DND-41 (cell line): ENCODE measurements around the gene TUFT1.

Experiments
- EZH2 ChIP-seq: IDR thresholded peaks from 3 replicates; pipeline ENCODE4 v1.6.1; 2012; ENCODE audit warnings: borderline replicate concordance, low read depth, mild to moderate bottlenecking, moderate library complexity, low read length, inconsistent platforms; ENCODE audit not compliant: severe bottlenecking
- TF ChIP-seq, protein P1 (sequence below): IDR thresholded peaks from 2 replicates; pipeline ENCODE4 v1.5.1; 2012; ENCODE audit warnings: borderline replicate concordance, low read length, moderate library complexity, mild to moderate bottlenecking; ENCODE audit not compliant: poor library complexity, severe bottlenecking; ENCODE audit errors: extremely low read depth

GRCh38 chr1:151584278-151584677 lies 44.2 kb downstream of the TUFT1 start:
- TF ChIP-seq, protein P1, sequence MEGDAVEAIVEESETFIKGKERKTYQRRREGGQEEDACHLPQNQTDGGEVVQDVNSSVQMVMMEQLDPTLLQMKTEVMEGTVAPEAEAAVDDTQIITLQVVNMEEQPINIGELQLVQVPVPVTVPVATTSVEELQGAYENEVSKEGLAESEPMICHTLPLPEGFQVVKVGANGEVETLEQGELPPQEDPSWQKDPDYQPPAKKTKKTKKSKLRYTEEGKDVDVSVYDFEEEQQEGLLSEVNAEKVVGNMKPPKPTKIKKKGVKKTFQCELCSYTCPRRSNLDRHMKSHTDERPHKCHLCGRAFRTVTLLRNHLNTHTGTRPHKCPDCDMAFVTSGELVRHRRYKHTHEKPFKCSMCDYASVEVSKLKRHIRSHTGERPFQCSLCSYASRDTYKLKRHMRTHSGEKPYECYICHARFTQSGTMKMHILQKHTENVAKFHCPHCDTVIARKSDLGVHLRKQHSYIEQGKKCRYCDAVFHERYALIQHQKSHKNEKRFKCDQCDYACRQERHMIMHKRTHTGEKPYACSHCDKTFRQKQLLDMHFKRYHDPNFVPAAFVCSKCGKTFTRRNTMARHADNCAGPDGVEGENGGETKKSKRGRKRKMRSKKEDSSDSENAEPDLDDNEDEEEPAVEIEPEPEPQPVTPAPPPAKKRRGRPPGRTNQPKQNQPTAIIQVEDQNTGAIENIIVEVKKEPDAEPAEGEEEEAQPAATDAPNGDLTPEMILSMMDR: no peak
- no peak for TF ChIP-seq EZH2
